HG03575 (cell line): ENCODE results near the gene RFX2.

Experiments
- ATAC-seq: cut with Tn5 transposase; IDR thresholded peaks from one replicate; pipeline ENCODE4 v1.9.1; 2021; ENCODE audit not compliant: unreplicated experiment, insufficient number of reproducible peaks, low FRiP score; ENCODE audit errors: extremely low read depth

Gene RFX2

GRCh38 chr19:6003976-6004375, 106.3 kb downstream of the RFX2 start:
- ATAC-seq, result no peak

GRCh38 chr19:6002591-6002990, 107.7 kb downstream of the RFX2 start:
- no peak for ATAC-seq

GRCh38 chr19:6000228-6000847, 110.0 kb downstream of the RFX2 start:
- no peak for ATAC-seq

GRCh38 chr19:5999693-6000092, 110.6 kb downstream of the RFX2 start:
- no peak for ATAC-seq

- no peak for ATAC-seq
These were observed 112.9 kb downstream of the RFX2 start for GRCh38 chr19:5997371-5997770.

GRCh38 chr19:5996623-5997320, 113.5 kb downstream of the RFX2 start:
- no peak for ATAC-seq

- ATAC-seq, result no peak
These were observed 114.2 kb downstream of the RFX2 start for GRCh38 chr19:5996102-5996501.

GRCh38 chr19:5995606-5996005, 114.7 kb downstream of the RFX2 start:
- ATAC-seq, result no peak

- ATAC-seq, result no peak
These were observed 115.7 kb downstream of the RFX2 start for GRCh38 chr19:5994405-5995165.

- ATAC-seq, result no peak
These were observed 116.5 kb downstream of the RFX2 start for GRCh38 chr19:5993648-5994358.

GRCh38 chr19:5993201-5993600, 117.1 kb downstream of the RFX2 start:
- no peak for ATAC-seq

- ATAC-seq, result no peak
These were observed 117.5 kb downstream of the RFX2 start for GRCh38 chr19:5992756-5993155.

GRCh38 chr19:5991244-5991838, 119.0 kb downstream of the RFX2 start:
- ATAC-seq, result no peak

GRCh38 chr19:5990289-5990797, 120.0 kb downstream of the RFX2 start:
- no peak for ATAC-seq

- no peak for ATAC-seq
These were observed 120.8 kb downstream of the RFX2 start for GRCh38 chr19:5989388-5990074.

- ATAC-seq, result no peak
These were observed 121.5 kb downstream of the RFX2 start for GRCh38 chr19:5988517-5989387.

- ATAC-seq, result no peak
These were observed 123.1 kb downstream of the RFX2 start for GRCh38 chr19:5987077-5987818.
